Ecto neural progenitor cell (in vitro differentiated cells): Measurements from ENCODE around the gene S100A16.
"Not testable (repeated sequence)": the region's sequence is repeated elsewhere in the genome, so short reads cannot be mapped to it uniquely, and the experiment has no call there.

Experiments used
- DNase-seq: peaks from one replicate; pipeline ENCODE4 v3.0.0-alpha.2; 2018; ENCODE audit warnings: low spot score

S100A16 gene

GRCh38 chr1:153612755-153613331 lies at the start of gene S100A16:
TSS of gene S100A16 (minus strand) at chr1:153613137. CDS start at chr1:153608151, 4,986 bp downstream.
- peak; percentile 62 for DNase-seq

GRCh38 chr1:153662269-153662668 lies 49.3 kb upstream of the S100A16 start:
- no peak for DNase-seq

GRCh38 chr1:153661111-153661708 lies 48.3 kb upstream of the S100A16 start:
- DNase-seq: no peak

- no peak for DNase-seq
Observed at GRCh38 chr1:153659656-153660055, 46.7 kb upstream of the S100A16 start.

GRCh38 chr1:153659175-153659534 lies 46.2 kb upstream of the S100A16 start:
- DNase-seq: no peak

- DNase-seq: peak; percentile 95
Observed at GRCh38 chr1:153658400-153659174, 45.6 kb upstream of the S100A16 start, which contains the start of gene SNAPIN. TSS of gene SNAPIN (plus strand) at chr1:153658703. CDS start at chr1:153658744, 41 bp downstream.

GRCh38 chr1:153655333-153655732 lies 42.4 kb upstream of the S100A16 start:
- DNase-seq: no peak

- no peak for DNase-seq
Observed at GRCh38 chr1:153652805-153653500, 40.0 kb upstream of the S100A16 start.

GRCh38 chr1:153651771-153652170 lies 38.8 kb upstream of the S100A16 start:
- no peak for DNase-seq

GRCh38 chr1:153649863-153650235 lies 36.9 kb upstream of the S100A16 start:
- no peak for DNase-seq

GRCh38 chr1:153649137-153649862 lies 36.4 kb upstream of the S100A16 start:
- DNase-seq: no peak

GRCh38 chr1:153648000-153648643 lies 35.2 kb upstream of the S100A16 start:
- no peak for DNase-seq

GRCh38 chr1:153647346-153647714 lies 34.4 kb upstream of the S100A16 start:
- DNase-seq: no peak

GRCh38 chr1:153646672-153647345 lies 33.9 kb upstream of the S100A16 start:
- no peak for DNase-seq

- no peak for DNase-seq
Observed at GRCh38 chr1:153643816-153644215, 30.9 kb upstream of the S100A16 start.

GRCh38 chr1:153643100-153643499 lies 30.2 kb upstream of the S100A16 start:
- no peak for DNase-seq

GRCh38 chr1:153642161-153642560 lies 29.2 kb upstream of the S100A16 start:
- DNase-seq: no peak

- DNase-seq: no peak
Observed at GRCh38 chr1:153640861-153641260, 27.9 kb upstream of the S100A16 start.

- DNase-seq: not testable (repeated sequence)
Observed at GRCh38 chr1:153640213-153640612, 27.3 kb upstream of the S100A16 start.

GRCh38 chr1:153639280-153639679 lies 26.3 kb upstream of the S100A16 start:
- no peak for DNase-seq

- no peak for DNase-seq
Observed at GRCh38 chr1:153638261-153638660, 25.3 kb upstream of the S100A16 start.
